ENCODE results near the gene AMFR. TPM values are rescaled to one million over a fixed set of nuclear protein-coding genes. Genes with fewer than 3 reads are reported as not detected.
"Not testable (repeated sequence)": the region's sequence is repeated elsewhere in the genome, so short reads cannot be mapped to it uniquely, and the experiment has no call there.

AMFR gene
- total RNA-seq, 1 experiment from 2014 or later = 79.7 TPM

DNA sequence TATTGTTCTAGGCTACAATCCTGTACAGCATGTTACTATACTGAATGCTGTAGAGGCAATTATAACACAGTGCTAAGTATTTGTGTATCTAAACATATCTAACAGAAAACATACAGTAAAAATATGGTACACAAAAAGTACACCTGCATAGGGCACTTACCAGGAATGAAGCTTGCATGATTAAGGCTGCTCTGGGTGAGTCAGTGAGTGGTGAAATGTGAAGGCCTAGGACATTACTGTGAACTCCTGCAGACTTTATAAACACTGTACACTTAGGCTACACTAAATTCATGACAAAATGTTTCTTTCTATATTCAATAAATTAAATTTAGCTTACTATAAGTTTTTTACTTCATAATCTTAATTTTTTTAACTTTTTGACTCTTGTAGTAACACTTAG is 37.1 kb downstream of the AMFR start:
- DNase-seq (ENCODE audit: low spot score) = no peak

DNA sequence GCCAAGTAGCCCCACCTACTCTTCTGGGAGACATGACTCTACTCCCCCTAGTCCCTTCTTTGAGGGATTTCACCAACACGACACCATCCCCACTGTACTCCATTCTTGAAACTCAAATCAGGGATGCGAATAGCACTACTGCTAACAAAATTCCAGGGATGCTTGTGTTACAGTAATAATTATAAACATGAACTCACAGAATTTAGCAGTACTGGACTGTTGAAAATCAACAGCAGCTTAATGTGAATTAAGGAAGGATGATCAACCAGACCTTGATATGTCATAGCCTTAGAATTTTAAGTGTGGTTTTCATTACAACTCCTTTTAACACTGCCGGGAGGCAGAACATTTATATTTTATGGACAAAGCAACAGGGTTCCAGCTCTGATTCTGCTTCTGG is 37.9 kb downstream of the AMFR start:
- DNase-seq (ENCODE audit: low spot score) = no peak

DNA sequence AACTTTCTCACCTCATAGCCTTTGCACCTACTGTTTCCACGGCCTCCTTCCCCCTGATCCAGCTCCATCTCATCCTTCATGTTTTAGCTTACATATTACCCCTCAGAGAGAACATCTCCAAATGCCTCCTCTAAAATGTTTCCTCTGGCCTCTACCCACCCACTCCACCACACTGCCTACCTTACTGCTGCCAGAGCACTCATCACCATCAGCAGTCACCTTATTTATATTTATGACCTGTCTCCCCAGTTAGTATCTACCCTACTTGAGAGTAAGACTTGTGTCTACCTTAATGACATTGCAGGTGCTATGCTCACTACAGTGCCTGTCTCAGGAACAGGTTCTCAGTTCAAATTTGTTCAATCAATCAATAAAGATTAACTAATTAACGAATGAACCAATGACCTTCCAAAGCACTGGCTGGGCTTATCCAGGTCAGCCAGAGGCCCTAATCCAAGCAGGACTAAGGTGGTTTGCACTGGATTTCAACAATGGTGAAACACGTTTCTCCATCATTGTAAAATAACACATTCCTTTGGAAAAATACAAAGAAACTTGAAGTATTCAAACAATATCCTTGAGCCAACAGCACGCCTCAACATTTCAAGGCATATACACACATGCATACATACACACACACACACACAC is 41.1 kb downstream of the AMFR start:
- no peak for DNase-seq (ENCODE audit: low spot score)

DNA sequence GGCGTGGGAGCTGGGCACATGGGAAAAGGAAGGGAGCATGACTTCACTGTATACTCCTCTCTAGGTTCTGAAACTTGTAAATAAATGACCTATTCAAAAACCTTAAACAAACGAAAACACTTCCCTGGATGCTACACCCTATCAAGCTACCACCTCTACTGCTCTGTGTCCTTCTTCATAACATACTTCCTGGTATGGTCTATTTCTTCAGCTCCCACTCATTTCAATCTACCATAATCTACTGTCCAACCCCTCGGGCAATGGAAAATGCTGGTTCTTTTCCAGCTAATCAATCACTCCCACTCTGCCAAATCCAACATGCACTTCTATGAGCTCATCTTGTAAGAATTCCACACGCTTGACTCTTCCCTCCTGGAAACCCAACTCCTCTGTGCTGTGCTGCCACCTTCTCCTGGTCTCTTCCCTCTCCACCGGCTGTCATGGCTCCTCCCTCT is 42.4 kb downstream of the AMFR start:
- no peak for DNase-seq (ENCODE audit: low spot score)

DNA sequence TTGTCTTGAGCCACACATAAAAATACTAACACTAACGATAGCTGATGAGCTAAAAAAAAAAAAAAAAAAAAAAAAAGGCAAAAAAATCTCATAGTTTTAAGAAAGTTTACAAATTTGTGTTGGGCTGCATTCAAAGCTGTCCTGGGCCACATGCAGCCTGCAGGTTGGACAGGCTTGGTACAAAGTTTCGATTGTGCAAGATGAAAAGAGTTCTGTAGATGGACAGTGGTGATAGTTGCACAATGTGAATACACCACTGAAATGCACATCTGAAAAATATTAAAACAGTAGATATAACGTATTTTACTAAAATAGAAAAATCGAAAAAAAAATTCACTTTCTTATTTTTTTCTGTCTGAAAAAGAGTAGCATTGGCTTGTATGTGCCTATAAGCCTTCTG is 42.9 kb downstream of the AMFR start:
- DNase-seq (ENCODE audit: low spot score) = no peak

DNA sequence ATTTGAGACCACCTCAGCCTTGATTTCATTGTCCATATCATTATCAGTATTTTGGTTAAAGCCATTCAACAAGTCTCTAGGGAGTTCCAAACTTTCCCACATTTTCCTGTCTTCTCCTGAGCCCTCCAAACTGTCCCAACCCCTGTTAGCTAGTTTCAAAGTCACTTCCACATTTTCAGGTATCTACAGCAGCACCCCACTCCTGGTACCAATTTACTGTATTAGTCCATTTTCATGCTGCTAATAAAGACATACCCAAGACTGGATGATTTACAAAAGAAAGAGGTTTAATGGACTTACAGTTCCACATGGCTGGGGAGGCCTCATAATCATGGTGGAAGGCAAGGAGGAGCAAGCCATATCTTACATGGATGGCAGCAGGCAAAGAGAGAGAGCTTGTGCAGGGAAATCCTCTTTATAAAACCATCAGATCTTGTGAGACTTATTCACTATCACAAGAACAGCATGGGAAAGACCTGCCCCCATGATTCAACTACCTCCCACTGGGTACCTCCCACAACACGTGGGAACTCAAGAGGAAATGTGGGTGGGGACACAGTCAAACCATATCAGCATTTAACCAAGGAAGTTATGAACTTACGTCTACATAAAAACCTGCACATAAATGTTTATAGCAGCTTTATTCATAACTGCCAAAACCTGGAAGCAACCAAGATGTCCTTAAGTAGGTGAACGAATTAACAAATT is 44.4 kb downstream of the AMFR start:
- DNase-seq (ENCODE audit: low spot score) = not testable (repeated sequence)

DNA sequence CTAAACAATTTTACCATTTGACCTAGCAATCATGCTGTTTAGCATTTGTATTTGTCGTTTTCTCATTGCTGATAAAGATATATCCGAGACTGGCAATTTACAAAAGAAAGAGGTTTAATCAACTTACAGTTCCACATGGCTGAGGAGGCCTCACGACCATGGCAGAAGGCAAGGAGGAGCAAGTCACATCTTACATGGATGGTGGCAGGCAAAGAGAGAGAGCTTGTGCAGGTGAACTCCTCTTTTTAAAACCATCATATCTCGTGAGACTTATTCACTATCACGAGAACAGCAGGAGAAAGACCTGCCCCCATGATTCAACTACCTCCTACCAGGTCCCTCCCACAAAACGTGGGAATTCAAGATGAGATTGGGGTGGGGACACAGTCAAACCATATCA is 46.3 kb downstream of the AMFR start:
- not testable (repeated sequence) for DNase-seq (ENCODE audit: low spot score)

DNA sequence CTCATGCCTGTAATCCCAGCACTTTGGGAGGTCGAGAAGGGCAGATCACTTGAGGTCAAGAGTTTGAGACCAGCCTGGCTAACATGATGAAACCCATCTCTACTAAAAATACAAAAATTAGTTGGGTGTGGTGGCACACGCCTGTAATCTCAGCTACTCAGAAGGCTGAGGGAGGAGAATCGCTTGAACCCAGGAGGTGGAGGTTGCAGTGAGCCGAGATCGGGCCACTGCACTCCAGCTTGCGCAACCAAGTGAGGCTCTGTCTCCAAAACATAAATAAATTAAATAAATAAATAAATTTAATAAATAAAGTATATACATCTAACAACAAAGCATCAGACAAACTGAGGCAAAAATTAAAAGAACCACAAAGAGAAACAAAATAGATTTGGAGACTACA is 49.6 kb downstream of the AMFR start:
- DNase-seq (ENCODE audit: low spot score) = not testable (repeated sequence)

DNA sequence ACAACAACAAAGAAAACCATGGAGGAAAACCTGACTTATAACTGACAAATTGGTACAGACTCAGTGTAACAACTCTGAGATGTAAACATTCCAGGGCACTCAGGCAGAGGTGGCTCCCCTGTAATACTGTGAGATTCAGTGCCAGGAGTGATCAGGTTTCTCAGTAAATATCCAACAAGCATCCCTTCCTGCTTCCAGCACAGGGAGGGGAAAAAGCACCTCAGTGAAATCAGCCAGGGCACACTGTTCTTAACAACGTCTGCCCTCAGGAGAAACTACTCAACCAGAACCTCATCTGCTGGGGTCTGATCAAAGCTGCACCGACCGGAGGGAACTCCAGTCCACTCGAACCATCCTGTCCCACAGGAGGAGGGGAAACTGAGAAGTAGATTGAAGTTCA is 52.3 kb downstream of the AMFR start:
- peak; percentile 33 for DNase-seq (ENCODE audit: low spot score)

DNA sequence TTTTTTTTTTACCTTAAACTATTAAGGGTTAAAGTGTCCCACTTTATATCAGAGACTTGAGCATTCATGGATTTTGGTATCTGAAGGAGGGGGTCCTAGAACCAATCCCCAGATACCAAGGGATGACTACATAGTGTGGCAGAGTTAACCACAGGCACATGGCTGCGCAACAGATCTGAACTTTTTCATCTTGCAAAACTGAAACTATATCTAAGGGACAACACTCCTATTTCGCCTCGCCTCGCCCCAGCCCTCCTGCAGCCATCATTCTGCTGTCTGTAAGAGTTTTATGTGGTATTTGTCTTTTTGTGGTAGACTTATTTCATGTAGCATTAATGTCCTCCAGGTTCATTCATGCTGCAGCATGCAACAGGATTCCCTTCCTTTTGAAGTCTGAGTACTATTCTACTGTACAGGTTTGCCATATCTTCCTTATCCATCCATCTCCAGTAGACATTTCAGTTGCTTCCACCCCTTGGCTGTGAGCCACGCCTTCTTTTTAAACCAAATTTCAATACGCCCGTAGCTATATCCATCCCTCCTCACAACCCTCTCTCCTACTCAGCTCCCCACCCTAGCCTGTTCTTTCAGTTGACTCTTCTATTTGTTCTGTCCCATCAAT is 53.2 kb downstream of the AMFR start:
- no peak for DNase-seq (ENCODE audit: low spot score)

DNA sequence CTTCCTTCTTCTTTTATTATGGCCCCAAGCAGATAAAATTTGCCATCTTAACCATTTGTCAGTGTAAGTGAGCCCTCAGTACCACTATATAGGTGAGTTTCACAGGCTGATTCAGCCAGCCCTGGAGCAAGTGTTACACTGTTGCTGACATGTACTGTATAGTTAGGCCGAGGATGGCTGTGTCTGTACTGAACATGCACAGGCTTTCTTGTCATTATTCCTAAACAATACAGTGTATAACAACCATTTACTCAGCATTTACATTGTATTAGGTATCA is 53.7 kb downstream of the AMFR start:
- DNase-seq (ENCODE audit: low spot score) = no peak

DNA sequence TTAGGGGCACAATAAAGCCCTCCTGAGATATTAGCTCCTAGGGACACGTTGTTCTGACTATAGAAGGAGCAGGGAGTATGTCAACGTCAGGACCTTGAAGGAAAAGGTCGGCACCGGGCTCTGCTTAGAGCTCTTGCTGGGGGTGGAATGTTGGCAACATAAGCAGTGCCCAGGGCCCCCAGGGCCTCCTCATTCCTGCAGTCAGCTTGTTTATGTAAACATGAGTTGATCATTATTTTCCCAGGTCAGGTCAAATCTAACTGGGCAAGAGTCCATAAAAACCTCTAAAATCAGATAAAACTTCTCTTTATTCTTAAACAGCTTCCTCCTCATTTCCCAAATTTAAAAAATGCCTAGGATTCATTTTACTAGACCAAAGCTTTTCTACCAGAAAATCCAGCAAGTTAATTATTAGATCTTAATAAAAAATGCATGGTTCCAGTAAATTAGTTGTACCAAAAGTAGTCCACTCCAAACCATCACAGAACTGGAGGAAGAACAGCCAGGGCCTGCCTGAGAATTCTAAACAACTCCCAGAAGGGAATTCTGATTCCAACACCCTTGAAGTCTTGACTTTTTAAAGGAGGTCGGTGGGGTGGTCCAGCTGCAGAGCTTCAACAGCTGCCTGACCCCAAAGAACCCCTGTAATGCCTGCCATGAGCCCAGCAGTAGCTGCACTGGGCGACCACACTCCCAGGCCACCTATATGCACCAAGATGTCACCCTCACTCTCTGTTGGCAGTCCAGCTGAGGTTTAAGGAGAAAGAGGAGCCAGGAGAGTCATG is 54.3 kb downstream of the AMFR start:
- peak; percentile 69 for DNase-seq (ENCODE audit: low spot score)

DNA sequence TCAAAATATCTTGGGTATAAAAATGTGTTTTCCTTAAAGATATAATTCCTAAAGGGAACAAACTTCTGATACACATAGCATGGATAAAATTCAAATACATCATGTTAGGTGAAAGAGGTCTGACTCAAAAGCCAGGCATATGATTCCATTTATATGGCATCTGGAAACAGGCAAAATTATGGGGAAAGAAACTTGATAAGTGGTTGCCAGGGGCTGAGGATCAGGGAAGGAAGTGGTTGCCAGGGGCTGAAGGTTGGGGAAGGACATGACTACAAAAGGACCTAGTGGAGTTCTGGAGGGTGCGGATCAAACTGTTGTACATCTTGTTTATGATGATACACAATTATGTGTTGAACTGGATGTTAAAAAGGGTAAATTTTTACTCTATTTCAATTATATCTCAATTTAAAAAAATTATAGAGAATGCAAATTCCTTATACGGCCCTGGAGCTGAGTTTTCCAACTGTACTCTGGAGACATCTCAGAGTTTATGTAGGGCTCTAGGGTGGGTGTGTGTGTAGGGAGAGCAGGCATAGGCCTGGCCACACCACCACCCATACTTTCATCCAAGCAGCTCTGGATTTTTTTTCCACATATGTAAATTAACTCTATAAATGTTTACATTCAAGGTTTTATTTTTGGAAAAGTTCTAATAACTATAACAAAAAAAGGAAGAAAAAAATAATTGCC is 55.0 kb downstream of the AMFR start:
- DNase-seq (ENCODE audit: low spot score) = no peak

DNA sequence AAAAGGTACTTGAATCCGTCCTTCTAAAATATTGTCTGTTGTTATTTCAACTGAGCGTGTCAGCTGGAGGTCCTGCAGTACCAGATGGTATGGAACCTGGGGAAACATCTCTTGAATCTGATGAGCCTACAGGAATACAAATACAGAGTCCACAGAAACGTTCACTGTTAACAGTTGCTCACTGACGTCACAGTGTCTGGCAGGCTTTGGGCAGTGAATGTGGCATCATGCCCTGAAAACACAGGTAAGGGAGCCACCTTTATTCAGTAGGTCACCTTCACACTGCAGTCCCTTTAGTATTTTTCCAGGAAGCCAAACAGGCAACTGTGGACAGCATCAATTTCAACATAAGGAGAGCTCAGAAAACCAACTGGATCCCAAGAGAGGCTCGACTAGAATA is 56.1 kb downstream of the AMFR start:
- no peak for DNase-seq (ENCODE audit: low spot score)

DNA sequence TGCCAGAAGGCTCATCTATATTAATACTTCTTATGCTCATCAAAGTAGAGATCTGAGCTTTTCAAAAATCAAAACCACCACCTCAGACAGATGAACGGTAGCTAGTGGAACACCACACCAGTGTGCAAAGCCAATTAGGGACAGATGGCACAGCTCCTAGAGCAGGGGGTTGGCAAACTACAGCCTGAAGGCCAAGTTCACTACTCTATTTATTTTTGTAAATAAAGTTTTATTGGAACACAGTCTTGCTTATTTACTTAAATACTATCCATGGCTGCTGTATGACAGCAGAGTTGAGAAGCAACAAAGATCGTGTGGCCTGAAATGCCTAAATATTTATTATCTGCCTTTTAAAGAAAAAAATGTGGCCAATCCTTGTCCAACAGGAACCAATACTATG is 56.8 kb downstream of the AMFR start:
- DNase-seq (ENCODE audit: low spot score) = no peak

DNA sequence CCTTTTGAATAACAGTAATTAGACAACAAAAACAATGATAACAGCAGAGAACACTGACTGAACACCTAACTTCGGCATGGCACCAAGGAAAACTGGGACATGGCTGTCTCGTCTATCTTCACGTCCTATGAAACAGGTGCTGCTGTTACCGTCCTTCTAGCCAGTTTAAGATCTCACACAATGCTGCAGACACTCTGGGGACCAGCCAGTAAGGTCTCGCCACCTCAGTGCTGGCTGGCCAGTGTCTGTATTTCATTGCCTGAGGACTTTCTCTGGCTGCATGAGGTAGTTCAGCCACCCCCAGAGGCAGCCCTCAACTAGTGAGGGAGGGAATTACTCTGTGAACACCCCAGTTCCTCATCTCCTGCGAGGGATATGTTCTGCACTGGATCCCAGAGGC is 57.6 kb downstream of the AMFR start:
- no peak for DNase-seq (ENCODE audit: low spot score)

DNA sequence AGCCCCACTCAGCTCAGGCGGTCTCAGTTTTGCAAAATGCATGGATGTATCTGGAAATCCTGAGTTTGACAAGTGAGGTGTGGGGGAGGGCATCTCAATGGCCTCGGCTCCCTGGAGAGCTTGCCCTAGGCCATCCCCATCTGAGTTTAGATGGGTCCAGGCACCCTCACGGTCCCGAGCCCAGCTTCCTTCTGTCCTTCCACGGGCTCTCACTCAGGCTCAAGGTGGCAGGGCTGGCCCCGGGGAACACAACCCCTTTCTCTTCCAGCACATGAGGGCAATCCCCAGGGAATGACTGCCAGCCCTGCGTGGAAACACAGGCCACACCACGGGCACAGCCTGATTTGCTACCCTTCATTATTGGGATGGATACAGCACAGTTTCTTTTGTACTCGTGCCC is 58.4 kb downstream of the AMFR start:
- DNase-seq (ENCODE audit: low spot score) = no peak

DNA sequence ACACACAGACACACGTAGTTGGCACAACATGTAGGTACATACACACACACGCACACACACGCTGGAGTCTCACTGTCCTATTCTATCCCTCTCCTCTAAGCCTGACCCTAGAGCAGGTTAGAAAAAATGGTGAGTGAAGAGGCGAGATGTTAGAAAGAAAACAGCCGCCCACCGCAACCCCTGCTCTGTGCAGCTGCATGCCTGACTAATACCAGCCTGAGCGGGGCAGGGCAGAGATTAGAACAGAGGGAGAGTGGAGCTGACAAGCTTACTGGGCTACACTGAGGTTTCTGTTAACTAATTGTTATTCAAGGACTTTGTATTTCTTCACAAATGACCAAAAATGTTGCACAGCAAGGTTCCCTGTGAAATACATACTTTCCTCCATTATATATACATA is 59.8 kb downstream of the AMFR start:
- DNase-seq (ENCODE audit: low spot score) = no peak

DNA sequence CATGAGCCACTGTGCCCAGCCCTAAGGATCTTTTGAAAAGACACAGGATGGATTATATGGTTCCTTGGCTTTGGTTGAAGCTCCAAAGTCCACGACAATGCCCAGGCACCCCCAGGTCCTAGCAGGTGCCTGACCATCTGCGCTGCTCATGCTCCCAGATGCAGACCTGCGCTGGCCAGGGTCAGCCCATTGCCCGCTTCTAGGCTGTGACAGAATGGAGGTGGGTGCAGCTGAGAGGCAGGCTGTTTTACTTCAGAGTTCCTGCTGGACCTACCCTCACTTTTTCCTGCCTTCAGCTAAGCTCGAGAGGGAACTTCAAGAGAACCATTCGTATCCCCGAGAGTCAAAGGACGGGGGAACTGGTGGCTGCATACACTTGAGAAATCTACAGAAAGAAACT is 60.5 kb downstream of the AMFR start:
- no peak for DNase-seq (ENCODE audit: low spot score)

DNA sequence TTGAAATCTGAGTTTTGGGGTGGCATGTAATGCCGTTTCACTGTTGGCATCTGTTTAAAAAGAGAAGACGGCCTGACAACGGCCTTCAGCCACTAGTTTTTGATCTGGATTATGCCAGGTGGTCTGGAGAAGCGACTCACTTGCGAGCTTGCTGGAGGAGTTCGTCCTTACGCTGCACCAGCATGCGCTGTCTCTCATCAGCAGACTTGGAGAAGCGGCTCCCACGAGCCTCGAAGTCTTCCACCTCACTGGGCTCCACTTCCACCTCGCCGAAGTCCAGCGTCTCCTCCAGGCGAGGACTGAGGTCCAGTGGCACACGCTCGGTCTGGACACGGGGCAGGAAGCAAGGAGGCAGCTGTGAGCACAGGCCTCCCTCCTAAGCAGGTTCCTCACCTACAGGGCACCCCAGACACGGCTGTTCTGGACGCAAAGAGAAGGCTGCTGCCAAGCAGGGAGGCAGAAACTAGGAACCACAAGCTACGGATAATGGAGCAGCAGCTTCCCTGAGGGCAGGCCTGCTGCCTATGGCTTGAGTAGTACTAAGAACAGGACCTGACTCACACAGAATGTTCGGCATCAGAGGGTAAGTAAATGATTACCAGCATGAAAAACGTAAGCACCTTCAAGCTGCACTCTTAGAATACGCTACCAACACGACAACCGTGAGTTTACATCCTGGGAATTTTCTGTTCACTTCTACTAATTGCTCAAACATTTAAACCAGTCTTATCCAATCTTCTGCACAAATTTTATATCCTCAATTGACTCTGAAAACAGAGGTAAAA is 61.4 kb downstream of the AMFR start:
- no peak for DNase-seq (ENCODE audit: low spot score)

DNA sequence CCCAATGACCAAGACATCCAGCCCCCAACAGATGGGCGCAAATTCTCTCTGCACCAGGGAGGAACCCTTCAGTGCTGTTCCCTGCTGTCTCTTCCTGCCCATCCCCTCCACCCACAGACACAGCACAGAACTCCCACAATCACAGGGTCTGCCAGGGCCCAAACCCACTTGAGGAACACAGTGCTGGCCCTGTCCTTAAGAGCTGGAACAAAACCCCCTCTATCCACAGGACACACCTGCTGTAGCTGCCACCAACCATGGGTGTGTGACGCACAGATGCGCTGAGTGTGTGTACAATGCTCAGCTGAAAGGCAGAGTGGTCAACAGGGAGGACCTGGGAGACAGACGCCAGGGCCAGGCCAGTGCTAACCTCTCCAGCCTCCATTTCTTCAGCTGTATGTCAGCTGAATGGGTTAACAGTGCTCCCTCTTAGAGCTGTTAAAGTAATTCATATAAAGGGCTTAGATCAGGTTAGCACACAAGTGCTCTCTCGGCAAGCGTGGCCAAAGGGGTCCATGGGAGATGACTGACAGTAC is 62.1 kb downstream of the AMFR start:
- DNase-seq (ENCODE audit: low spot score) = no peak
